Superior temporal gyrus (tissue), 1 donor: Measurements from ENCODE around the gene COL28A1.
"Not testable (repeated sequence)": the region's sequence is repeated elsewhere in the genome, so short reads cannot be mapped to it uniquely, and the experiment has no call there.

ENCODE experiments used
- DNase-seq: peaks from one replicate; pipeline ENCODE4 v3.0.0-alpha.2; 2016; ENCODE audit errors: extremely low spot score

COL28A1 gene

DNA sequence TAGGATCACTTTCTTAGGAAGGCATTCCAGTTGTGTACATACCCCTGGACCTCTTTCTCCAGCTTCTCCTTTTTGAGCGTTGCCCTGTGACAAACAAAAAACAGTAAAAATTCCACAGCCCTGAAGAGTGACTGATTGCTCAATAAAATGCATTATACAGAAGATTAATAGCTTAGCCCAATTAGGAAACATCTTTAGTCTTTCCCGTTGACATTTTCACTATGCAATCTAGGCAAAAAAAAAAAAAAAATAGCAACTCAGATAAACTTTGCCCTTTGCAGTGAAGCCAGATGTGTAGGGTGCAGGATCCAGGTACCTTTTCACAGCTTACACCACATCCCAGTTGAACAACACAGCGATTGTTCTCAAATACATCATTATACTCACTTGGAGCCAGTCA is 17.9 kb downstream of the COL28A1 start:
- DNase-seq, result no peak

GRCh38 chr7:7516662-7517061 is 19.0 kb downstream of the COL28A1 start:
- DNase-seq, result no peak

- DNase-seq, result no peak
These were observed 19.5 kb downstream of the COL28A1 start for GRCh38 chr7:7516156-7516555.

DNA sequence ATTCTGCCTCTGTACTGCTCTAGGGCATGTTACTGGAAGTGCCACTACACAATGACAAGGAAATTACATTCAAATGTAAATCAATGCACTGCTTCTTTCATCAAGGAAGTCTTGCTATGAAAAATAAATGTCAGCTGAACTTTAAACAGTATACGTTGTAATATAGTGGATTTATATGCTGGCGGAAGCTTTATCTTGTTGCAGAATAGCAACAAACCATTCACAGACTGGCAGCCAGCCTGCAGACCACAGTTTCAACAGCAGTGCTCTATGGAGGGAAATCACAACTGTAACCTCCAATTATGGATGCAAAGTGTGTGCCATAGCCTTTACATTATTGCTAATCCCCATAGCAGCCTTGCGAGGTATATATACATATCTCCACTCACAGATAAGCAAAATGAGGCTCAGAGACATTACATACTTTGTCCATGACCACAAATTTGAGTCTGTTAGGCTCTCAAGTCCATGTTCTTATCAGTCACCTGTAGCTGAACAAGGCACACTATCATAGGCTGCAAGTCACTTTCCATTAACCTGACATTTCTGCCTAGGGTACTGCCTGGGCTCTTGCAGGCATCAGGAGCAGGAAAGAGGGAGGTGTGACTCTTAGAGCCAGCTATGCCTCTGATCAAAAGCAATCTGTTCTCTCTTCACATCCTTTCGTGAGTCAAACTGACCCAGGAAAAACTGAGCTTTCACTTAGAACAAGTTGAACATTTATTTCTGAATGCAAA is 22.6 kb downstream of the COL28A1 start:
- no peak for DNase-seq

DNA sequence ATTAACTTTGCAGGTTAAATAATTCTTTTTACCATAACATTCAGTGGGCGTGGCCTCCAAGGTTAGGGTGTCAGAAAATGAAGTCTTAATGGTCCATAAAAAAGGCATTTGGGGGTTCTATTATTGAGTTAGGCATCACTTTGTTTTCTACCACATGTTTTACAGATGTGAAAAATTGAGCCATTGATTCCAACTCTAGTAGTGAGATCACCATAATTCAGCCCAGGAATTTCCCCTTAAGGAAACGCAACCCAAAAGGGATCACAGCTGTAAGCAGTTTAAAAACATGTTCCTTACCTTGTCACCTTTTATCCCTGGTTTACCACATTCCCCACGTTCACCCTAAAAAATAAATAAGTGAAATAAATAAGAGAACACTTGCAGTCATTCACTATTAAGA is 24.9 kb downstream of the COL28A1 start:
- DNase-seq, result no peak

GRCh38 chr7:7505915-7506314 is 29.8 kb downstream of the COL28A1 start:
- DNase-seq, result no peak

- DNase-seq, result no peak
These were observed 30.6 kb downstream of the COL28A1 start for GRCh38 chr7:7504910-7505704.

DNA sequence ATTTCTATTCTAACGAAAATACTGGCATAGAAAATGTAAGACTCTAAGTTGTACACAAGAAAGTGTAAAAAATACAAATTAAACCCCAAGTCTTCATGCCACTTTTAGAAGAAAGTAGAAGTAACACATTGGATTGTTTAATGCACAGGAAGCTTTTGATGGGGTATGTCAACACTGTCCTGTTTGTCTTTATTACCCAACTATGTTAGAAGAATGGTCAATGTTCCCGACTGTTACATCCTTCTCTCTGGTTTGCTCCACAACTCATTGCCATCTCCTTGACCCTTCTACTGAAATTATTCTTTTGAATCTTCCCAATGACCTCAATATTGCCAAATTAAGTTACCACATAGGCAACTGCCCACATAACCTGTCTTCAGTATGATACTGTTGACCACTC is 35.8 kb downstream of the COL28A1 start:
- DNase-seq, result no peak

GRCh38 chr7:7498856-7499255 is 36.8 kb downstream of the COL28A1 start:
- DNase-seq, result no peak

DNA sequence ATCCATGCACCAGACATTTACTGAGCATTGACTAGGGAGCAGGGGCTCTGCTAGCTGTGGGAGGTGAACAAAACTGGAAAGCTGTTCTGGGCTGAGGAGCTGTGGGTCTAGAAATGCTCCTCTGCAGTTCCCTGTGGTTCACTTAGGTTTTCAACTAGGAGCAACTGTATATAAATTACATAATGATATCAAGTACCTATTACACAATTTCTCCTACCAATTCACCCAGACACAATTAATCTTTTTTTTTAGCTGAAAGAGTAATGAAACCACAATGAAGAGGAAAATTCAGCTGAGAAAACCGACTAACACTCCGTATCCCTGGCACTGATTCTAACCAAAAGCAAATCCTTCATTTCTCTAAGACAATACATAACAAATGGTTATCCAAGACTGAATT is 39.4 kb downstream of the COL28A1 start:
- no peak for DNase-seq

GRCh38 chr7:7495171-7495570 is 40.5 kb downstream of the COL28A1 start:
- DNase-seq, result no peak

DNA sequence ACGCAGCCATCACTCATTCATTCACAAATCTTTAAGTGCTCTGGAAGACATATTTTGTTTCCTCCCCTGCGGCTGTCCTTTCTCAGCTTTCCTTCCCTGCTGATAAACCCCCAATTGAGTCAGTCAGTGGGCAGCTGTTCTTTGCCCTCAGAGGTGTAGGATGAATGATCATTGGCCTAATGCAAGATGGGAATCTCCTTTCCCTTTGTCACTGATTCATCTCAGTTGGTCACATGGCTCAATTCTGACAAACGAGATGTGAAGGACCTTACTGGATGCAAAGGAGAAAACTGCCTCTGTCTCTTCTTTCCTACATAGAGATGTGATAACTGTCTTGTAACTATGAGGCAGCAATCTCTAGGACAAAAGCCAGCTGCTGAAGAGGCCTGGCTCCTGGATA is 44.6 kb downstream of the COL28A1 start:
- DNase-seq, result no peak

DNA sequence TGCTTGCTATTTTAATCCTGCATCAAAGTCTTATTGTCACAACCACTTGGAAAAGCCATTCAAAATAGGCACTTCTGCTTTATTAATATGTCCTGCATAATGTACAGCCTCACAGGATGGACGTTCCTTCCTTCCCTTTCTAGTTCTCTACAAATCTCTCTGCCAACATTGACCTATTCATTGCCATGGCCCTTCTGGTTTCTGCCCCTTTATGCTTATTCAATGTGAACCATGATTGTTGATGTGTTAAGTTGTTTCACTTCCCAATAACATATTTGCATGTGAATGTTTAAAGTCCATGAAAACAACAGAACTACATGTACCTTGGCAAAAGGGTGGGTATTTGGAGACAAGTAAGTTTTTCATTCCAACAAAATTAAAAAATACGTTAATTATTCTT is 45.7 kb downstream of the COL28A1 start:
- no peak for DNase-seq

DNA sequence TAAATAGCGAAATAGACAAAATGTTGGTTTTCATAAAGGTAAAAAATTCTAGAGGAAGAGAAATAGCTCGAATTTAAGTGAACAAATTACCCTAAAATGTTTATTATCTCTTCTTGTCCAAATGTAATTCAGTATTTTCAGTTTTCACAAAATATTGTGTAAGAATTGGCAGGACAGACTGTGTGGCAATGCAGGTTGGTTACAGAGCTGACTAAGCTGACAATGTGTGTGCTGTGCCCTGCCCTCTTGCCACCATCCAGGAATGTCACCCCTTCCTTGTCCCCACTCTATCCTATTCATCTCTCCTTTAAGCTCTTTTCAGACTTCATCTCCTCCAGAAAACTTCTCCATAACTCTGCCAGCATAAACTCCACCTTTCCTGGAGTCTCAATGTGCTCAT is 46.1 kb downstream of the COL28A1 start:
- no peak for DNase-seq

DNA sequence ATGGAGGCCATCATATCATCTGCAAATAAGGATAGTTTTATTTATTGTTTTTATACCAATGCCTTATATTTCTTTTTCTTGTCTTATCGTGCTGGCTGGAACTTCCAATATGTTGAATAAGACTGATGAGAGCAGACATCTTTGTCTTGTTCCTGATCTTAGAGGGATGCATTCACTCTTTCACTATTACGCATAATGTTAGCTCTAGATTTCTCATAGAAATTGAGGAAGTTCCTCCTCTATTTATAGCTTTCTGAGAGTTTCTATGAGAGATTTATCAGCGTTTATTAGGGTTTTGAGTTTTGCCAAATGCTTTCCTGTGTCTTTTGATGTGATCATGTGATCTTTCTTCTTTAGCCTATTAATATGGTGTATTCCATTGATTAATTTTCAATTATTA is 49.3 kb downstream of the COL28A1 start:
- DNase-seq, result no peak

DNA sequence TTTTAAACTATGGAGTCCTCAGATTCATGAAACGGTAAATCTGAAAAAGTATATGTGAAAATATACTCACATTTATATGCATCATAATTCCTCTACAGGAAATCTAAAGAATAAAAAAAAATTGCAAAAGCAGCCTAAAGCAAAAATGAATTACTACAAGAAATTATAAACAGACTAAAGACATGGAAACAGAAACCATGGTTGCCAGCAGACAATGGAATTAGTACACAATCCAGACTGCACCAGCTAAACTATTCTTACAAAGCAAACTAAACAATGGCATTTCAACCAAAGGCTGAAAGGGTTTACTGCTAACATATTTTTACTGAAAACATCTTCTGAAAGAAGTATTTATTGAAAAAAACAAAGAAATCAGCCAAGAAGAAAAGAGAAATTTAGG is 51.6 kb downstream of the COL28A1 start:
- no peak for DNase-seq

GRCh38 chr7:7481802-7482201 is 53.9 kb downstream of the COL28A1 start:
- DNase-seq, result no peak

GRCh38 chr7:7479275-7479805 is 56.3 kb downstream of the COL28A1 start:
- no peak for DNase-seq

GRCh38 chr7:7478569-7478968 is 57.1 kb downstream of the COL28A1 start:
- no peak for DNase-seq

GRCh38 chr7:7477641-7478040 is 58.0 kb downstream of the COL28A1 start:
- not testable (repeated sequence) for DNase-seq

- DNase-seq, result no peak
These were observed 59.3 kb downstream of the COL28A1 start for GRCh38 chr7:7476381-7476780.

- DNase-seq, result no peak
These were observed 60.1 kb downstream of the COL28A1 start for GRCh38 chr7:7475601-7476000.

- no peak for DNase-seq
These were observed 61.2 kb downstream of the COL28A1 start for GRCh38 chr7:7474436-7474835.
